Esophagus muscularis mucosa (tissue), 4 donors: Measurements from ENCODE around the gene ANO3. TPM values are rescaled to one million over a fixed set of nuclear protein-coding genes. Genes with fewer than 3 reads are reported as not detected.

Experiments
- DNase-seq: peaks from one replicate; pipeline ENCODE4 v3.0.0-alpha.2; 2017; ENCODE audit errors: extremely low spot score
- H3K27ac ChIP-seq, 4 donors: fragments of 200-600 bp; sonication (generic); replicated peaks in 1 of 4; 1 replicate in 3 of 4; 2 replicates in 1 of 4; pipeline ENCODE4 v1.5.1; 2016 to 2019; ENCODE audit warnings: mild to moderate bottlenecking in 1 of 4
- H3K27me3 ChIP-seq, 4 donors: fragments of 200-600 bp; sonication (generic); one replicate each; pipeline versions ENCODE4 v1.5.1 to v1.6.0; 2016 to 2019
- H3K36me3 ChIP-seq, 4 donors: fragments of 200-600 bp; sonication (generic); one replicate each; pipeline ENCODE4 v1.5.1; 2016 to 2019
- H3K4me1 ChIP-seq, 4 donors: fragments of 200-600 bp; sonication (generic); one replicate each; pipeline ENCODE4 v1.5.1; 2016 to 2019
- H3K4me3 ChIP-seq, 4 donors: fragments of 200-600 bp; sonication (generic); 1 replicate in 2 of 4; 2 replicates in 2 of 4; pipeline ENCODE4 v1.5.1; 2016 to 2019; ENCODE audit warnings: mild to moderate bottlenecking in 4 of 4, moderate library complexity in 1 of 4
- H3K9me3 ChIP-seq, 4 donors: fragments of 200-600 bp; sonication (generic); 1 replicate in 3 of 4; 2 replicates in 1 of 4; pipeline ENCODE4 v1.5.1; 2016 to 2019
- EP300 ChIP-seq: sonication (generic); formaldehyde crosslinking; IDR thresholded peaks from one replicate; pipeline ENCODE4 v1.6.1; 2017; ENCODE audit warnings: antibody characterized with exemption
- POLR2A ChIP-seq: fragments of 450-650 bp; IDR thresholded peaks from one replicate; pipeline ENCODE4 v1.6.1; 2017; ENCODE audit warnings: antibody characterized with exemption, moderate library complexity, mild to moderate bottlenecking, low read depth
- POLR2AphosphoS5 ChIP-seq, 2 donors: sonication (generic); formaldehyde crosslinking; IDR thresholded peaks; one replicate each; pipeline ENCODE4 v1.6.1; 2017; ENCODE audit warnings: antibody characterized with exemption in 2 of 2
- WGBS: methylation state at CpG from one replicate; pipeline ENCODE4 v1.1.5; 2018; 5-methylcytosine and 5-hydroxymethylcytosine counted together
- intact Hi-C: fragments of 100-400 bp; cut with DNase I; formaldehyde crosslinking; loops from one replicate; pipeline ENCODE4 v1.15.1; 2023
- total RNA-seq, 4 donors: library from RNA; depleted of rRNA; stranded (reverse); fragments of >200 nt; gene quantifications; one replicate each; pipeline versions ENCODE4 v1.1.0 to v1.2.1, GENCODE V29; 2016
- TF ChIP-seq, protein P1 (sequence below), 3 experiments: fragments of 200-600 bp in 2 of 3; fragments of 450-650 bp in 1 of 3; sonication (generic) in 2 of 3; IDR thresholded peaks; one replicate each; pipeline ENCODE4 v1.5.1; 2017 to 2019; ENCODE audit warnings: antibody characterized with exemption in 3 of 3, mild to moderate bottlenecking in 2 of 3, moderate library complexity in 1 of 3

Gene ANO3
- total RNA-seq, 4 donors from 2014 or later = 0.17 TPM; not detected in 3

DNA sequence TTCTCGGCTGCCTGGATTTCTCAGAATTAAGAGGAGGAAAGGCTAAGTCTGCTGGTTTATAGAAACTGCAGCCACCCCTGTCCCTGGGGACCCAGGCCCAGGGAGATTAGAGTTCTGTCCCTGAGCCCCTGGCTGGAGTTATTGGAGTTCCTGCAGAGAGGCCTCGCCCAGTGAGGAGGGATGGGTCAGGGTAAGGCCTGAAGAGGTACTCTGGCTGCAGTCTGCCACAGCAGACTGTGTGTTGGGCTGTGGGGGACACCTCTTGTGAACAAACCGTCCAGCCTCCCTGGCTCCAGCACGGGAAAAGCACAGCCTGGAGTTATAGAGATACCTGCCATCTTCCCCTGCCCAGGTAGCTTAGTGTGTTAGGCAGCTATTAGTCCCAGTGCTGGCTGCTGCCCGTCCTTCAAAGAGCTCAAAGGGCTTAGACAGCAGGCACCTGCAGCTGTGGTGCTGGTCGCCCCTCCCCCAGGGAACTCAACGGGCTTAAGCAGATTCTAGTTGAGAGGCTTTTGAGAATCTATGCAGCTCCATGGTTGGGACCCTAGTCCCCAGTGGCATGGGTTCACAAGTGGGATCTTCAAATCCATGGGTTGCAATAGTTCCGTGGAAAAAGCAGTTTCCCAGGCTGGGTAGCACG is 276.7 kb downstream of the ANO3 start:
- TF ChIP-seq POLR2AphosphoS5 (IDR thresholded peaks at IDR 0.05) (no peak), POLR2A (no peak), EP300 (no peak)
- TF ChIP-seq, protein P1, sequence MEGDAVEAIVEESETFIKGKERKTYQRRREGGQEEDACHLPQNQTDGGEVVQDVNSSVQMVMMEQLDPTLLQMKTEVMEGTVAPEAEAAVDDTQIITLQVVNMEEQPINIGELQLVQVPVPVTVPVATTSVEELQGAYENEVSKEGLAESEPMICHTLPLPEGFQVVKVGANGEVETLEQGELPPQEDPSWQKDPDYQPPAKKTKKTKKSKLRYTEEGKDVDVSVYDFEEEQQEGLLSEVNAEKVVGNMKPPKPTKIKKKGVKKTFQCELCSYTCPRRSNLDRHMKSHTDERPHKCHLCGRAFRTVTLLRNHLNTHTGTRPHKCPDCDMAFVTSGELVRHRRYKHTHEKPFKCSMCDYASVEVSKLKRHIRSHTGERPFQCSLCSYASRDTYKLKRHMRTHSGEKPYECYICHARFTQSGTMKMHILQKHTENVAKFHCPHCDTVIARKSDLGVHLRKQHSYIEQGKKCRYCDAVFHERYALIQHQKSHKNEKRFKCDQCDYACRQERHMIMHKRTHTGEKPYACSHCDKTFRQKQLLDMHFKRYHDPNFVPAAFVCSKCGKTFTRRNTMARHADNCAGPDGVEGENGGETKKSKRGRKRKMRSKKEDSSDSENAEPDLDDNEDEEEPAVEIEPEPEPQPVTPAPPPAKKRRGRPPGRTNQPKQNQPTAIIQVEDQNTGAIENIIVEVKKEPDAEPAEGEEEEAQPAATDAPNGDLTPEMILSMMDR (IDR thresholded peaks at IDR 0.05) = no peak
- intact Hi-C loops = no loop called here
- Histone ChIP-seq H3K9me3 (peaks cover 0 to 4% (median 0%) of the 10 kb centered on the region in 4 donors), H3K4me3 (no peak overlapping the region), H3K4me1 (no peaks in the 10 kb centered on the region), H3K27ac (no peak overlapping the region), H3K27me3 (no peaks in the 10 kb centered on the region), H3K36me3 (no peaks in the 10 kb centered on the region)
- WGBS = 95% methylated on average over 6 of the region's 9 CpGs
- DNase-seq = no peak

DNA sequence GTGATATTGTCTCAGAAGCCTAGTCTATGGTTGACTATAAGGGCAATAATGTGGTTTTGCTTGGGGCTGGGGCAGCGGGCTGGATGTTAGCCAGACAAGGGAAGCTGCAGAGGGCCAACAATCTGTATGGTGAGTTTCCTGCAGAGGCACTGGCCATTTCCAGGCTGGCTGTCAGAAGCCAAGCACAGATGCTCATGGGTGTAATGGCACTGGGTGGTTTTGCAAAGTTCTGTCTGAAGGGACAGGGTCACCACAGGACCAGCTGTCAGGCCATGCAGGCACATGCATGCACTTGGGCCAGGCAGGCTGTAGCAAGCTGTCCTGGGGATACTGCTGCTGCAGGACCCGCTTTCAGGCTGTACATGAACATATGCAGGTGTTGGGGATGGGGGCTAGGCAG is 281.8 kb downstream of the ANO3 start:
- Histone ChIP-seq H3K4me3 (no peak overlapping the region), H3K9me3 (peaks cover 0 to 4% (median 0%) of the 10 kb centered on the region in 4 donors), H3K27me3 (no peaks in the 10 kb centered on the region), H3K4me1 (no peaks in the 10 kb centered on the region), H3K27ac (no peak overlapping the region), H3K36me3 (no peaks in the 10 kb centered on the region)
- WGBS = 52% methylated on average over 2 of the region's 2 CpGs
- TF ChIP-seq POLR2A (no peak), EP300 (no peak), POLR2AphosphoS5 (IDR thresholded peaks at IDR 0.05) (no peak)
- TF ChIP-seq, protein P1 (IDR thresholded peaks at IDR 0.05) = no peak
- DNase-seq = no peak
- intact Hi-C loops = no loop called here

DNA sequence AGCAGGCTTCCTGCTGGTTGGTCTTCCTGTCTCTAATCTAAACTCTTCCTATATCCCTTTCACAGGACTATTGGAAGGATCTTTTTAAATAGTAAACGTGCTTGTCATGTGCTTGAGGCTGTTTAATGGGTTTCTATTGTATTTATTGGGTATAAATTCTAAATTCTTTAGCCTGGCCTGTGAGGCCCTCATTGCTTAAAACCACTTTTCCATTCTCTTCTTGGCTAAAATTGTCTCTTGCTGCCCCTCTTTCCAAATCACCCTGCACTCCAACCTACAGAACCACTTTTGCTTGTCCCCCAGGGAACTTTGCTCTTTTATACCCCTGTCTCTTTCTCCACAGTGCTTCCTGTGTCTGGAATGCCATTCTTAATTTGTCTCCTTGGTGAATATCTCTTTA is 286.5 kb downstream of the ANO3 start:
- Histone ChIP-seq H3K27ac (no peak overlapping the region), H3K36me3 (no peaks in the 10 kb centered on the region), H3K4me1 (peaks cover 0 to 13% (median 5%) of the 10 kb centered on the region in 4 donors), H3K27me3 (no peaks in the 10 kb centered on the region), H3K9me3 (no peaks in the 10 kb centered on the region), H3K4me3 (no peak overlapping the region)
- DNase-seq = no peak
- no peak for TF ChIP-seq POLR2AphosphoS5 (IDR thresholded peaks at IDR 0.05)
- no peak for TF ChIP-seq EP300
- no peak for TF ChIP-seq POLR2A
- TF ChIP-seq, protein P1 (IDR thresholded peaks at IDR 0.05) = no peak
- WGBS = 57% methylated on average over 1 of the region's 1 CpG
- intact Hi-C loops = no loop called here

DNA sequence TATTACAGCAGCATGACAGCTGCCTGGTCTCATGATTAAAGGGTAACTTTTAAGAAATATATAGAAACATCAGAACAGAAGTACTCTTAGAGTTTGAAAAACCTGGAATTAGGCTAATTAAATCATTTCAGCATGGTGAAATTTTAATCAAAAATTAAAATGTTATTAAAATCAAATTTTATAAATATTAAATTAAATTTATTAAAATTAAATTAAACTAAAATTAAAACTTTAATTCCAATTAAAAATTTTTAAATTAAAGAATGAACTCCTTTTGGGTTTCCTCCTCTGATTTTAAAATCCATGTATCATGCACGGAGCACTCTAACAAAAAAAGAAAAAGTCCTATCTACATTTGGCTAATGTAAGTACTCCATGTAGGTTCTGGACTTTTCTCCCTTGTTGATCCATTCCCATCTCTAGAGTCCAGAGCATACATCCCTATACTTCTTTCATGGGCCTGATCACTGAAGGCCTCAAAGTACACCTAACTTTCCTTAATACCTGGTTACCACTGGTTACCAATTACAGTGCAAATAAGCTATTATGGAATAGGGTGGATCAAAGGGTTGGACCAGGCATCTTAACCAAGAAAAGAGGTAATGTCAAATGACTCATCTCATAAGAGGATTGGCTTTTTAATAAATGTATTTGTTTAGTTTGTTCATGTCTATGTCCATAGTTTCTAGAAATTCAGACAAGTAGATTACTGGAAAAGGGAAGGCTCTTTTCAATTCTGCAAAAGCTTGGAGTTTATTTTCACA is 288.5 kb downstream of the ANO3 start:
- H3K4me3 ChIP-seq = no peak overlapping the region

DNA sequence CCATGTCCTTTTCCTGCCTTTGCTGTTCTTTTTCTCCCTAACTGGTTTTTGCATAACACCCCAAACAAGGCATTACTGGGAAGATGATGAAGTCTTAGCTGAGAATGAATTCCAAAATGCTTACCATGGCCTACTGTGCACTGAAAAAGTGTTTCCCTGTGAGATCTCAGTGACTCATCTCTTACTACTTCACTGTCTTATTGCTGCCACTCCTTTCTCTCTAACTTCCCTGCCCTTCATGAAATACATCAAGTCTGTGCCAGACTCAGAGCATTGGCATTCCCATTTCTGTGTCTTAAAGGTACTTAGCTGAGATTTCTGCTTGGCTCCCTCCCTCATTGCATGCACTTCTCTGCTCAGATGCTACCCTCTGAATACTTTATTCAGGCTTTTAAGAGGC is 289.2 kb downstream of the ANO3 start:
- intact Hi-C loops = no loop called here
- Histone ChIP-seq H3K27me3 (no peaks in the 10 kb centered on the region), H3K36me3 (no peaks in the 10 kb centered on the region), H3K27ac (no peak overlapping the region), H3K9me3 (no peaks in the 10 kb centered on the region), H3K4me3 (no peak overlapping the region), H3K4me1 (peaks cover 0 to 13% (median 5%) of the 10 kb centered on the region in 4 donors)
- TF ChIP-seq, protein P1 (IDR thresholded peaks at IDR 0.05) = no peak
- TF ChIP-seq POLR2AphosphoS5 (IDR thresholded peaks at IDR 0.05) (no peak), POLR2A (no peak), EP300 (no peak)
- DNase-seq = no peak

More for the DNA sequence above, 288.5 kb downstream of the ANO3 start:
- intact Hi-C loops = no loop called here
- H3K36me3 ChIP-seq = no peaks in the 10 kb centered on the region
- H3K4me1 ChIP-seq = peaks cover 0 to 13% (median 5%) of the 10 kb centered on the region in 4 donors
- no peaks in the 10 kb centered on the region for H3K9me3 ChIP-seq
- H3K27me3 ChIP-seq = no peaks in the 10 kb centered on the region
- 88% methylated on average over 1 of the region's 1 CpG for WGBS
- TF ChIP-seq POLR2AphosphoS5 (IDR thresholded peaks at IDR 0.05) = no peak
- no peak for DNase-seq
- H3K27ac ChIP-seq = no peak overlapping the region
